ENCODE measurements around the gene CTH. TPM values are rescaled to one million over a fixed set of nuclear protein-coding genes. Genes with fewer than 3 reads are reported as not detected.

Gene CTH
- total and polyA plus RNA-seq, 2 donors from 2014 or later: 6.5 to 7.5 TPM

GRCh38 chr1:70382682-70383081, 28.4 kb upstream of the CTH start:
- no peak overlapping the region for H3K9ac ChIP-seq (ENCODE audit: low read length in 3 of 3)
- intact Hi-C loops (cut with DNase I): no loop called here
- H3K4me3 ChIP-seq (ENCODE audit: low read length in 3 of 3): no peak overlapping the region
- no peaks in the 10 kb centered on the region for H3K27me3 ChIP-seq (ENCODE audit: control insufficient read depth, insufficient read depth, low read length)
- H3K27ac ChIP-seq (ENCODE audit: low read depth in 2 of 2, low read length in 2 of 2): no peak overlapping the region
- peaks cover 0 to 7% (median 0%) of the 10 kb centered on the region in 3 donors for H3K4me1 ChIP-seq (ENCODE audit: control insufficient read depth in 2 of 3, insufficient read depth in 2 of 3, low read depth in 1 of 3, low read length in 3 of 3)
- no peaks in the 10 kb centered on the region for H3K9me3 ChIP-seq (ENCODE audit: control insufficient read depth in 2 of 3, insufficient read depth in 1 of 3, low read length in 3 of 3)
- no peak for TF ChIP-seq CTCF (IDR thresholded peaks at IDR 0.05; ENCODE audit: borderline replicate concordance, extremely low read depth, insufficient read depth)
- FAIRE-seq: no peak
- H3K36me3 ChIP-seq (ENCODE audit: control insufficient read depth in 2 of 3, insufficient read depth in 3 of 3, low read length in 3 of 3): no peaks in the 10 kb centered on the region
- no peak for DNase-seq

DNA sequence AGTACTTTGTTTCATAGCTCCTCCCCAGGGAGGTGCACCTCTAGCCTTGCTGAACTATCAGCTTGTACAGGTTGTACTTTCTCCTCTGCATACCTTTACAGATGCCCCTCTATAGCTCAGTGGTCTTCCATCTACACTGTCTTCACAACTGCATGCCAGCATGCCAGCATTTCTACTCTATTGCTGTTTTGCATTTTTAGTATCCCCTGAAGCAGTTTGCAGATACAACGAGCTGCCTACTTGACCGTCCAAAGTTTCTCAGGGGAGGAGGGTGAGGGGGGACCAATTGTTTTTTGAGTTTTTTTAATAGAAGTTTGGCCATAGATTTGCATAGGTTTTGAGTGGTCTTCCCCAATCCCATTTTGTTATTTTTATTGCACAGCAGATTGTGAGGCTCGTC, 27.6 kb upstream of the CTH start:
- H3K9ac ChIP-seq (ENCODE audit: low read length in 3 of 3): no peak overlapping the region
- intact Hi-C loops (cut with DNase I): no loop called here
- no peaks in the 10 kb centered on the region for H3K27me3 ChIP-seq (ENCODE audit: control insufficient read depth, insufficient read depth, low read length)
- DNase-seq (no peak), FAIRE-seq (no peak)
- H3K4me1 ChIP-seq (ENCODE audit: control insufficient read depth in 2 of 3, insufficient read depth in 2 of 3, low read depth in 1 of 3, low read length in 3 of 3): peaks cover 0 to 7% (median 0%) of the 10 kb centered on the region in 3 donors
- no peak overlapping the region for H3K4me3 ChIP-seq (ENCODE audit: low read length in 3 of 3)
- no peak overlapping the region for H3K27ac ChIP-seq (ENCODE audit: low read depth in 2 of 2, low read length in 2 of 2)
- H3K9me3 ChIP-seq (ENCODE audit: control insufficient read depth in 2 of 3, insufficient read depth in 1 of 3, low read length in 3 of 3): no peaks in the 10 kb centered on the region
- TF ChIP-seq CTCF (IDR thresholded peaks at IDR 0.05; ENCODE audit: borderline replicate concordance, extremely low read depth, insufficient read depth): no peak
- no peaks in the 10 kb centered on the region for H3K36me3 ChIP-seq (ENCODE audit: control insufficient read depth in 2 of 3, insufficient read depth in 3 of 3, low read length in 3 of 3)

DNA sequence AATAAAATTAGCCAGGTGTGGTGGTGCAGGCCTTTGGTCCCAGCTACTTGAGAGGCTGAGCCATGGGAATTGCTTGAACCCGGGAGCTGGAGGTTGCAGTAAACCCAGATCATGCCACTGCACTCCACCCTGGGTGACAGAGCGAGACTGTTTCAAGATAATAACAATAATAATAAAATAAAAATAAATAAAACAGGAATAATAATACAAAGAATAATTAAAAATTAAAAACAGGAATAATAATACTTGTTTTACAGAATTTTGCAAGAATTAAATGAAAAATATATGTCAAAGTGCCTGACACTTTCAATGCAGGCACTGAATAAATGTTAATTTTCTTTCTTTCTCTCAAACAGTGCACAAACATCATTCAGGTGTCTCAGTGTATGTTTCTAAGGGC, 26.5 kb upstream of the CTH start:
- intact Hi-C loops (cut with DNase I): no loop called here
- no peaks in the 10 kb centered on the region for H3K9me3 ChIP-seq (ENCODE audit: control insufficient read depth in 2 of 3, insufficient read depth in 1 of 3, low read length in 3 of 3)
- H3K27me3 ChIP-seq (ENCODE audit: control insufficient read depth, insufficient read depth, low read length): no peaks in the 10 kb centered on the region
- no peak overlapping the region for H3K4me3 ChIP-seq (ENCODE audit: low read length in 3 of 3)
- no peak overlapping the region for H3K27ac ChIP-seq (ENCODE audit: low read depth in 2 of 2, low read length in 2 of 2)
- DNase-seq (no peak), FAIRE-seq (no peak)
- TF ChIP-seq CTCF (IDR thresholded peaks at IDR 0.05; ENCODE audit: borderline replicate concordance, extremely low read depth, insufficient read depth): no peak
- no peak overlapping the region for H3K9ac ChIP-seq (ENCODE audit: low read length in 3 of 3)
- H3K36me3 ChIP-seq (ENCODE audit: control insufficient read depth in 2 of 3, insufficient read depth in 3 of 3, low read length in 3 of 3): no peaks in the 10 kb centered on the region
- H3K4me1 ChIP-seq (ENCODE audit: control insufficient read depth in 2 of 3, insufficient read depth in 2 of 3, low read depth in 1 of 3, low read length in 3 of 3): peaks cover 0 to 7% (median 0%) of the 10 kb centered on the region in 3 donors

DNA sequence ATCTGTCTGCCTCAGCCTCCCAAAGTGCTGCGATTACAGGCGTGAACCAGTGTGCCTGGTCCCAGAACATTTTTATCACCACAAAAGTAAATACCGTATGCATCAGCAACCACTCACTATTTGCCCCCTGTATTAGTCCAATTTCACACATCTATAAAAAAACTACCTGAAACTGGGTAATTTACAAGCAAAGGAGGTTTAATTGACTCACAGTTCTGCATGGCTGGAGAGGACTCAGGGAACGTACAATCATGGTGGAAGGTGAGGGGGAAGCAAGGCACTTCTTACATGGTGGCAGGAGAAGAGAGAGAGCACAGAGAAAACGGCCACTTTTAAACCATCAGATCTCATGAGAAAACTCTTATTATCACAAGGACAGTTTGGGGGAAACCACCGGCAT, 25.6 kb upstream of the CTH start:
- DNase-seq: no peak
- no peak for TF ChIP-seq CTCF (IDR thresholded peaks at IDR 0.05; ENCODE audit: borderline replicate concordance, extremely low read depth, insufficient read depth)

More for the DNA sequence above, 25.6 kb upstream of the CTH start:
- H3K4me3 ChIP-seq (ENCODE audit: low read length in 3 of 3): no peak overlapping the region
- peaks cover 0 to 7% (median 0%) of the 10 kb centered on the region in 3 donors for H3K4me1 ChIP-seq (ENCODE audit: control insufficient read depth in 2 of 3, insufficient read depth in 2 of 3, low read depth in 1 of 3, low read length in 3 of 3)
- no peak for FAIRE-seq
- intact Hi-C loops (cut with DNase I): no loop called here
- no peaks in the 10 kb centered on the region for H3K36me3 ChIP-seq (ENCODE audit: control insufficient read depth in 2 of 3, insufficient read depth in 3 of 3, low read length in 3 of 3)
- no peak overlapping the region for H3K27ac ChIP-seq (ENCODE audit: low read depth in 2 of 2, low read length in 2 of 2)
- no peaks in the 10 kb centered on the region for H3K9me3 ChIP-seq (ENCODE audit: control insufficient read depth in 2 of 3, insufficient read depth in 1 of 3, low read length in 3 of 3)
- H3K27me3 ChIP-seq (ENCODE audit: control insufficient read depth, insufficient read depth, low read length): no peaks in the 10 kb centered on the region
- no peak overlapping the region for H3K9ac ChIP-seq (ENCODE audit: low read length in 3 of 3)

Data from kidney (tissue), 14 donors.